GM19328 (cell line): ENCODE measurements around the gene DENND5A.
"Not testable (repeated sequence)": the region's sequence is repeated elsewhere in the genome, so short reads cannot be mapped to it uniquely, and the experiment has no call there.

Experiments
- ATAC-seq: cut with Tn5 transposase; IDR thresholded peaks from one replicate; pipeline ENCODE4 v1.9.1; 2021; ENCODE audit warnings: mild to moderate bottlenecking, moderate library complexity; ENCODE audit not compliant: unreplicated experiment

The DENND5A gene

GRCh38 chr11:9179141-9179540 lies 86.0 kb downstream of the DENND5A start:
- ATAC-seq: no peak

DNA sequence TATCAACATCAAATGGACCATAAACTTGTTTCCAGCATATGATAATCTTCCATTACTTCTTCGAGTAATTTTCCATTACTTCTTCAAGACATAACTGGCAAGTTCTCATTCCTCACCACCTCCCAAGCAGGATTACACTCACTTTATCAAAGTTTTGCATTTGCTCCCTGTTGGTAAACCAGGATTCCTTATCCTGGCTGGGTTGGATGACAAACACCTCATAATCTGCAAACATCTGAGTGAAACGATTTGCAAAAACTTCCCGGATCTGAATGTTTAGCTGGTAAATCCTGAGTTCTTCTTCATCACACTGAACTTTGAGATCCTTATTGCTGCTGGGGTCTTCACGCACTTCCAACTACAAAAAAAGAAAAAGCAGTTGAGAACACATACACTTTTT lies 86.4 kb downstream of the DENND5A start:
- ATAC-seq: no peak

GRCh38 chr11:9177438-9178091 lies 87.6 kb downstream of the DENND5A start:
- ATAC-seq: no peak

DNA sequence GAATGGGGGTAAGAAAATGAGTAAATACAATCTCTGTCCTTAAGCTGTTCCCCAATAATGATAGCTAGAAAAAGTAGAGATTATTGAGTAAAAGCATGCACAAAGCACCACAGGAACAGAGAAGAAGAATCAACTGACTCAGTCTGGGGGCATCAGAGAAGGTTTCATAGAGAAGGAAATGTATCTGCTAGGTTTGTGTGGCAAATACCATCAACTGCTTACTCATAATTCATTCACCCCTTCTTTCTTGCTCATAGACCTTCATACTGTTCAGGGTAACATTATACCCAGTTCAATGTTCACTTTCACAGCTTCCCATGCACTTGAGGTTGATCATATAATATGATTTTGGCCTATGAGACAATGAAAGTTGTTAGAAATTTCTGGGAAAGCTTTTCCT lies 88.6 kb downstream of the DENND5A start:
- no peak for ATAC-seq

DNA sequence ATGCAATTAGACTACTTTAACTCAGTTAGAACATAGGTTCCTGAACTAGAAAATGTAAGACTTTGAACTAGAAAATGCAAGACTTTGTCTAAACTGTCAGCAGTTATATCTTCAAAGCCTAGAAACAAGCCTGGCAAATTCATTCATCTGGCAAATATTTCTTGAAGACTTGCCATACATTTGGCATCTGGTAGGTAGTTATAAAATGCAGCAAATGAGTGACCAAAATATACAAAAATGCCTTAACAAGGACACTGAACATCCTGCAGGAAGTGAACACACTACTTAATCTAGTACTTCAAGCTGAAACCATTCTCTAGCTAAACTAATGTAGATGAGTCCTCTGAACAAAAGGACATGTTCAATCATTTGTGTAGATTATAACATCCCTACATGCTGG lies 89.0 kb downstream of the DENND5A start:
- ATAC-seq: no peak

DNA sequence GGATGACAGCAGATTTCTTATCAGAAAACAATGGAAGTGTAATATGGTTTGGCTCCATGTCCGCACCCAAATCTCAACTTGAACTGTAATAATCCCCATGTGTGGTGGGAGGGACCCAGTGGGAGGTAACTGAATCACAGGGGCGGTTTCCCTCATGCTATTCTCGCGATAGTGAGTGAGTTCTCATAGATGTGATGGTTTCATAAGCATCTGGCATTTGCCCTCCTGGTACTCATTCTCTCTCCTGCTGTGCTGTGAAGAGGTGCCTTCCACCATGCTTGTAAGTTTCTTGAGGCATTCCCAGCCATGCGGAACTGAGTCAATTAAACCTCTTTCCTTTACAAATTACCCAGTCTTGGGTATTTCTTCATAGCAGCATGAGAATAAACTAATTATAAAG lies 92.8 kb downstream of the DENND5A start:
- ATAC-seq: no peak

GRCh38 chr11:9170450-9170849 lies 94.7 kb downstream of the DENND5A start:
- ATAC-seq: no peak

- ATAC-seq: no peak
These were observed 95.4 kb downstream of the DENND5A start for GRCh38 chr11:9169595-9170295.

- ATAC-seq: not testable (repeated sequence)
These were observed 103.2 kb downstream of the DENND5A start for GRCh38 chr11:9161991-9162390.

DNA sequence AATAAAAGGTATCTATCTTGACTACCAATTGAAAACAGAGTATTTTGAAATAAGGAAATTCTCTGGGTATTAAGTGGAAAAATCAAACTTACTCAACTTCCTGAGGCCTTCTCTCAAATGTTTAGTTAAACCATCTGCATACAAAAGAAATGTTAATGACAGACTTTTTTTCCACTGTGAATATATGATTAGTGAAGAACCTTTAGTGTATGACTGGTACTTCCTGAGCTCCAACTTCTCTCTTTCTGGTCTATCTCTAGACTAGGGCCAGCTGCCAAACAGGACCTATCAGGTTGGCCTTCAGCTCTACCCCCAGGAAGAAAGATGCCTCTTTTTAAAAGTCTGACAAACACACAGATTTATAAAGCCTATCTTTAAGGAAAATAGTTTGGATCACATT lies 105.0 kb downstream of the DENND5A start:
- no peak for ATAC-seq

DNA sequence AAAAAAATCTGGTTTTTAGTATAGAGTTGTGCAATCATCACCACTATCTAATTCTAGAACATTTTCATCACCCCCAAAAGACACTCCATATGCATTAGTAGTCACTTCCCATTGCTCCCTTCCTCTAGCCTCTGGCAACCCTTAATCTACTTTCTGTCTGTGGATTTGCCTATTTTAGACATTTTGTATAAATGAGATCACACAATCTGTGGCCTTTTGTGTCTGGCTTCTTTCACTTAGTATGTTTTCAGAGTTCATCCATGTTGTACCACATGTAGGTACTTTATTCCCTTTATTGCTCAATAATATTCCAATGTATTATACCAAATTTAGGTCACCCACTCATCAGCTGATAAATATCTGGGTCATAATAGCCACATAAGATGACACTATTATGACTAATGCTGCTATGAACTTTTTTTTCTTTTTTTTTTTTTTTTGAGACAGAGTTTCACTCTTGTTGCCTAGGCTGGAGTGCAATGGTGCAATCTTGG lies 106.2 kb downstream of the DENND5A start:
- no peak for ATAC-seq

DNA sequence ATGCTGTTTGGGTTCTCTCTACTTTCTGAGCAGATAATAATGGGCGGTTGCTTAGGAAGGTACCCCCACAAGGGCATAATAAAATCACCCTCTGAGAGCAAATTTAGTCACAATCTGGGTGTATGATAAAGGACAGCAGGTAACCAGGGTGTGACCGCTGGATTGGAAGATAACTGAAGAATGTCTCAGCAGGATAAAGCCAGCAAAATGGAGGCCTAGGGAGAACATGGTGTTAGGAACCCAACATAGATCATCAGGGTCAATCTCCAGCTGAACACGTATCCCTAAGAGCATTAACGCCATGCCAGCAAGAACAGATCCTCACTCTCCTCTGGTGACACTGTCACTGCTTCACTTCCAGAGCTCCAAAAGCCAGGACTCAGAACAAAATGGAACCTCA lies 109.2 kb downstream of the DENND5A start:
- no peak for ATAC-seq

DNA sequence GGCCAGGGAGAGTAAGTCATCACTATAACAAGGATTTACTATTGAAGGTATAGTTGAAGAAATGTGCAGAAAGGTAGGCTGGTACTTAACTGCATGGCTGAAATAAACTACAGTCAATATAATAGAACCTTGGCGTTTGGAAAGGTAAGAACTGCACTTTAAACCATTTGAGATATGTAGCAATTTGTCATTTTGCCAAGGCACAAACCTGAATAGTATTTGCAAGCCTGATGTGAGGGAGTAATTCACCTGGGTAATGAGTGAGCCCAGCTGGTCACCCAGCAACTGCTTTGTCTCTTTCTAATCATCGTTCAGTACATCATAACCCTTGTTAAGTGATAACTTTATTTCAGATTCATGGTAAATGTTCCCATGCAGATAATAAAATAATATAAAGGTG lies 111.5 kb downstream of the DENND5A start:
- no peak for ATAC-seq

DNA sequence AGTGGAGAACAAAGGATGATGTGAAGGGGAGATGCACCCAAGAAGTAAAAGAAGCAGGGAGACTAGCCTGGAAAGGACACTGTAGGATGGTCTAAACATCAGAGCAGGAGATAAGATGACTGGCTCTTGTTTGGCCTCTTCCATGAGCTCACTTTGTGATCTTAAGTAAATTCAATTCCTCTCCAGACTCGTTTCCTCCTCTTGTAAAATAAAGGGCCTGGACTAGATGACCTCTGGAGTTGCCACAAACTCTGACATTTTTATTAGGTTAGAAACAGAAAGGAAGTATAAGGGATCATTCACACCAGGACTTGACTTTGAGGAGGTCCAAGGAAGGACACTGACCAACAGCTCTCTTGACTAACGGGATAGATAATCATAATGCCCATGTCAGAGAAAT lies 113.5 kb downstream of the DENND5A start:
- ATAC-seq: no peak

- ATAC-seq: no peak
These were observed 114.2 kb downstream of the DENND5A start for GRCh38 chr11:9150926-9151325.

GRCh38 chr11:9150501-9150900 lies 114.6 kb downstream of the DENND5A start:
- ATAC-seq: no peak

DNA sequence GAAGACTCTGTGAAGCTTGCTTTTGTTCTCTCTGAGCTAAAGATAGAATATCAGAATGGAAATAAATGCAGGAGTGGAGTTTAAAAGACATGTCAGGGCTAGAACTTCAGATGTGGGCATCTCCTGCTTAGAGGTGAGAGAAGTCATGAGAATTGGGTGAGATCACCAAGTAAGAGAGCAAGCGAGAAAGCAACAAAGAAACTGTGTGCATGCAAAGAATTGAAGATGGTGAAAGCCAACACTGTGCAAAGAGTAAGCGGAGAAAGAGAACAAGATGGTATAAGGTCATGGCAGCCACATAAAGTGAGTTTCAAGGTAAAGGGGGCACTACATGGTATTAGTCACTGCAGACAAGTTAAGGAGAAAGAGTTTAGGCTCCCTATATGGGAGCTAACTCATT lies 116.4 kb downstream of the DENND5A start:
- no peak for ATAC-seq

- ATAC-seq: no peak
These were observed 117.1 kb downstream of the DENND5A start for GRCh38 chr11:9148035-9148434.

DNA sequence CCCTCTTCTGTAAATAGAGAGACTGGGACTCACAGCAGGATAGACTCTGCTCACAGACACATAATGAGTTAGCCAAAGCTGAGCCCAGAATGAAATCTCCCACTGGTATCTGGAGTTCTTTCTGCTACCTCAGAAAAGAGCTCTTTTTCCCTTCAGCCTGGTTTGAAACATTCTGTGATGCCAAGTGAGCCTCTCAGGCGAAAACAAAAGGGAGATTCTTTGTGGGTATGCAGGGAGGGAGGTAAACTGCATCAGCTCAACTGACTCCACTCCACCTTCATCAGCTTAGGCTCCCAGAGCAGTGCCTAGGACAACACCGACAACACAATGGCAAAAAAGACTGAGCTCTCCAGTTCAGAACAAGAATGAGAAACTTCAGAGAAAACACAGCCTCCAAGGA lies 118.7 kb downstream of the DENND5A start:
- no peak for ATAC-seq

DNA sequence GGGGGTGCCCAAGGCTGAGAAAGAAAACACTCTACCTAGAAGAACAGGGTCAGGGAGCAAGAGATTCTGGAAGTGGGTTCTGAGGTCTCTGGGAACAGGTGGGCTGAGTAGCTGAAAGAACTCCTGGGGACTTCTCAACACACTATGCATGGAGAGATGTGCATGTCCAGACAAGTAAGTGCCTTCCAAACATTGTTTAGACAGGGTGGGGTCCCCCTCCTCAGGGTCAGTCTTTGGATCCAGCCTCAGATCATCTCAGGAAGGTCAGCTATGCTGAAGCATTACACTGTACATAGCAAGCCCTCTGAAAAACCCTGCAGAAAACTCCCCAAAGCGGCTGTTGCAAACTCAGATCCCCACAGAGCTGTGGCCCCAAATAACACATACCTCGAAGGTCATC lies 119.9 kb downstream of the DENND5A start:
- no peak for ATAC-seq

- ATAC-seq: no peak
These were observed 120.3 kb downstream of the DENND5A start for GRCh38 chr11:9144828-9145227.

DNA sequence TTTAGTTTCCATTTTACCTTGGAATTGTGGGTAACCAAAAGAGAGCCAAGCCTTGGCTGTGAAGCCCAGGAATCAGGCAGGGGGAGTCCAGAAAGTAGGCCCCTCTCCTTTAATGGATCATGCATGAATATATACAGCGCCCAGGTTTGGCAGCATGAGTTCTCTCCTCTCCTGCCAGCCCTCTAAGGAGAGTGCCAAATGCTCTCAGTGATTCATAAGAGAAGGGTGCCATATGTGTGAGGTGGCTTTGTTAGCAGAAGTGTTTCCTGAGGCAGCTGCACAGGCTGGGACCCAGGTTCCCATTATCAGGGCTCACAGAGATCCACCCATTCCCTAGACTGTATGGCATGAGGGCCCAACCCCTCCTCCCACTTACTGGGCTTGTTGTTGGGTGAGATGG lies 121.4 kb downstream of the DENND5A start:
- no peak for ATAC-seq

GRCh38 chr11:9142732-9143131 lies 122.4 kb downstream of the DENND5A start:
- no peak for ATAC-seq
